GM19452 (cell line): ENCODE measurements around the gene CCDC3.
"Not testable (repeated sequence)": the region's sequence is repeated elsewhere in the genome, so short reads cannot be mapped to it uniquely, and the experiment has no call there.

Experiments
- ATAC-seq: cut with Tn5 transposase; IDR thresholded peaks from one replicate; pipeline ENCODE4 v1.9.1; 2021; ENCODE audit not compliant: unreplicated experiment

CCDC3 gene

DNA sequence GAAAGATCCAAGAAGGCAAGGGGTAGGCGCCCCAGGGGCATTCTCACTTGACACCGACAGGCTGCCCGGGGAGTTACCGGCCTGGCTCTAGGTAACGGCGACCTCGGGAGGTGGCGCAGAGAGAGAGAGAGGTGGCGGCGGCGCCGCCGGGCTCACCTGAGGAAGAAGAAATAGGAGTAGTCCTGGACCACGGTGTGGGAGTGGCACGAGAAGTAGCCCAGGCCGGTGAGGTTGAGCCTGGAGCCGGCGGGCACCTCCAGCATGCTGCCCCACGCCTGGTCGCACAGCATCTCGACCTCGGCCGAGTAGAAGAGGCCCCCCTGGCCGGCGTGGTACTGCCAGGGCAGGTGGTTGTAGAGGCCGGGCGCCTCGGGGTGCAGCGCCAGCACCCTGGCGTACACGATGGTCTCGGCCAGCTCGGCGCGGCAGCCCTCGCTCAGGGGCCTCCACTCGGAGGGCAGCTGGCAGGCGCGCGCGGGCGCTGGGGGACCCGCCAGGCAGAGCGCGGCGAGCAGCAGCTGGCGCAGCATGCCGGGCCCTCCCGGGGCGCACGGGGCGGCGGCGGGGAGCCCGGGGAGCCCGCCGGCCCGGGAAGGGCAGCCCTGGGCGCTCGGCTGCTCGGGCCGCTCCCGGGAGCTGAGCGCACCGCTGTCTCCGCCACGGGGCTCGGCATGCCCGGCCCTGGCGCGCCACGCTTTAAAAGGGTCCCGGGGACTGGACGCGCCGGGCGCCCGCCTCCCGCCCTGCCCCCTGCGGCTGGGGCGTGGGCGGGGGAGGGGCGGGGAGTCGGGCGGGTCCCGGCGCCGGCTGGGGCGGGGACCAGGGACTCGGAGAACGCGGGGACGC lies at the start of gene CCDC3:
Gene CCDC3, minus strand, starts transcription at position 673 of the 846 bp plus-strand sequence. Its CDS starts 143 bp downstream, at position 530.
- ATAC-seq, result no peak

- no peak for ATAC-seq
Observed at GRCh38 chr10:13051126-13051694, 49.7 kb upstream of the CCDC3 start.

GRCh38 chr10:13049774-13050420 lies 48.4 kb upstream of the CCDC3 start:
- ATAC-seq, result no peak

DNA sequence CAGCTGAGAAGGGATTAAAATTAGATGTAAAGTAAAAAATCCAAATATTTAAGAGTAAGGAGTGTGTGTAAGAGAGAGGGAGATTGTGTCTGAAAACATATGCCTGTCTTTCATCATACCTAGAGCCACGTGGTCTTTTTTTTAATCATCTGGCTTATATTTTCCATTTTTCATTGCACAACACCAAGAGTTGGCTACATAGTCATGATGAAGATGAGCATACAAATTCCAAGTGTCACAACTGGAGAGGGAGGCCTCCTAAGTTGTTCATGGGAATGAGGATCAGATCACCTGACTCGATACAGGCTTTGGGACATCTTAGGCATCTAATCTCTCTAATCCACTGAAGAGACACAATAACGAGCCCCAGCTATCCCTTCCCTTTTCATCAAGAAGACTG lies 47.2 kb upstream of the CCDC3 start:
- ATAC-seq, result no peak

DNA sequence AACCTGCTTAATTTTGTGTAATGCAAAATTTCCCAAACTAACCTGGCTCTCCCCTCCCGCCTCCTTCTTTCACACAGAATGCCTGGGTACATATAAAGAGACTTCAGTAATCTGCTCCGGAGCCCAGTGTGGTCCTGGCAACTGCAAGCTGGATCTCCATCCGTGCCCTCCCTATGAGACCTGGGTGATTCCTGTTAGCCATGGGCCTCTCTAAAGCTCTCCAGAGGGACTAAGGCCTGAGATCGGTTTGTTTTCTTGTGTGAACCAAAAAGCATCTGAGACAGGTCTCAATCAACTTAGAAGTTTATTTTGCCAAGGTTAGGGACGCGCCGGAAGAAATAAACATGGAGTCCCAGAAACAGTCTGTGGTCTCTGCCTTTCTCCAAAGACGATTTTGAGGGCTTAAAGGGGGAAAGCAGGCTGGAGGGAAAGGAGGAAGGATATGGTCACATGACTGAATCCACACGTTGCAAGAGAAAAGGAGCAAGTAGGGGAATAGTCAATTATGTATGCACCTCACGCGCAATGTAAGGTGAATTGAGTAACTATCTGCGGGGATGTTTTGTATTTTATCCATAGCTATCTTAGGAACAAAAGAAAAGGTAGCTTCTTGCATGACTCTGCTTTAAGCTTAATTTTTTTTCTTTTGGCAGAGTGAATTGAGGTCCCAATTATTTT lies 46.2 kb upstream of the CCDC3 start:
- no peak for ATAC-seq

DNA sequence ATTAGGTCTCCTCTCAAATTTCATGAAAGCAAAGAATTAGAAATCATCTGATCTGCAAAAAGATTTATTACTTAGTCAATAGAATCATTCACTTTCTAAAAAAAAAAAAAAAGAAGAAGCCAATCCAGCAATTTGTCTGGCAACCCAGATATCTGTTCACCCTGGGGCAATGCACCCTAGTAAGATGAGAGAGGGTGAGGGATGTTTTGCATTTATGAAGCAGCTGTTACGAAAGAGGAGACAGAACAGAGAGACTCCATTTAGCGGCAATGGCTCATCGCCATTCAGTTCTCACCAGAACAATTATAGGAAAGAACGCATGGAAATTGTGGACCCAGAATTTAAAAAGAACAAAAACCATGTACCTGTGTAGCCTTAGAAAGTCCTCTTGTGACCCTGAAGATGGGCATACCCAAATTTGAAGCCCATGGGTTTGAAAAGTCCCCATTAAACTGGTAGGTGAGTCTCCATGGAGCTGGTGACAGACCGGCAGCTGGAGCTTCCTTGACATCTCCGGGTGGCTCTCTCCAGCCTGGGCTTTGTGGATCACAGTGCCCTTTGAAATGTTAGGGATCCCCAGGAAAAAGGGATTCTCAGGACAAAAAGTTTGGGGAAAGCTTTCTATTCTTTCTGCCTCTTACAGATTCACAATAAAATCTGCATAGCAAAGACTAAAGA lies 45.5 kb upstream of the CCDC3 start:
- no peak for ATAC-seq

DNA sequence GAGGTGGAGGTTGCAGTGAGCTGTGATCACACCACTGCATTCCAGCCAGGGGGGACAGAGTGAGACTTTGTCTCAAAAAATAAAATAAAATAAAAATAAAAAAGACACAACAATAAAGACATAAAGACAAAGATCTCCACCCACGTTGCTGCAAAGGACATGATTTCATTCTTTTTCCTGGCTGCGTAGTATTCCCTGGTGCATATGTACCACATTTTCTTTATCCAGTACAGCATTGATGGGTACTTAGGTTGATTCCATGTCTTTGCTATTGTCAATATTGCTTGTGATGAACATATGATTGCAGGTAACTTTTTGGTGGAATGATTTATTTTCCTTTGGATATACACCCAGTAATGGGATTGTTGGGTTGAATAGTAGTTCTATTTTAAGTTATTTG lies 42.0 kb upstream of the CCDC3 start:
- no peak for ATAC-seq

DNA sequence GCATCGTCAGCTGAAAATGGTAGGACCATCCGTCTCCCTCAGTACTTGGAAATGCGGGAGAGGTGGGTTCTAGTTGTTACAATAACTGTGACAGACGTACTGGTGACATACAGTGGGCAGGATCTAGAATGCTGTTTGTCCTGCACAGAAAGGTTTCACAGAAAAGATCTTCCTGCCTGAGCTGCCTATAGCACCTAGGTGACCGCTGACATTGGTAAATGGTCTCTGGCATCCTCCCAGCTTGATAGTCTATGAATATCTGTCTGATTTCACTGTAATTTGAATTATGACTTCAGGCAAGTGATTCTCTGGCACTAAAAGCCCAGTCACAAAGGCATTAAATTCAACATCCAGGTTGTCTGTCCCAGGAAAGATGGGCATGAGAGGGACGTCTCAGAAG lies 38.2 kb upstream of the CCDC3 start:
- no peak for ATAC-seq

DNA sequence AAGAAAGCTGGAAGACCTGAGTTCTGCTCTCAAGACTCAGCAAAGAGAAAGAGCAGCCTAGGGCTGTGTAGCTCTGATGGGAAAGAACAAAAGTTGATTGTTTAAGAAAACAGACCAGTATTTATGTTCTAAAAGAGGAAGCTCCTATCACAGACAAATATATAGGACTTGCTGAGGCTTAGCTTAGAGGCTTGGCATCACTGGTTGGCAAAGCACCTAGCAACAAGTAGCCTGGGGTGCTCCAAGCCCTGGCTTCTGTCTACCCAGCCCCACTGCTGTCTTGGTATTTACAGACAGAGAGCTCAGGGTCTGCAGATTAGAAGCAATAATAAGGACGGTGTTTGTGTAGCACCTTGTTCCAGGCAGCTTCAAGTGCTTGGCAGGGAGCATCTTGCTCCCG lies 36.9 kb upstream of the CCDC3 start:
- no peak for ATAC-seq

- ATAC-seq, result no peak
Observed at GRCh38 chr10:13037832-13038231, 36.3 kb upstream of the CCDC3 start.

DNA sequence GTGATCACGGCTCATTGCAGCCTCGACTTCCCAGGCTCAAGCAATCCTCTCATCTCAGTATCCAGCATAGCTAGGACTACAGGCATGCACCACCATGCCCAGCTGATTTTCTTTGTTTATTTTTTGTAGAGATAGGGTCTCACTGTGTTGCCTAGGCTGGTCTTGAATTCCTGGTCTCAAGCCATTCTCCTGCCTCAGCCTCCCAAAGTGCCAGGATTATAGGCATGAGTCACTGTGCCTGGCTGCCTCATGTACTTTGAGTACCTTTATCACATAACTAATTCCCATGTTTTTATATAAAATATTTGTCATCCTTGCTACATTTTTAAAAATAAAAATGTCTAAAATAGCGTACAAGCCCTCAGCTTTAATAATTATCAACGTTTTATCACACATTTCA lies 35.3 kb upstream of the CCDC3 start:
- ATAC-seq, result no peak

- not testable (repeated sequence) for ATAC-seq
Observed at GRCh38 chr10:13035731-13036130, 34.2 kb upstream of the CCDC3 start.

DNA sequence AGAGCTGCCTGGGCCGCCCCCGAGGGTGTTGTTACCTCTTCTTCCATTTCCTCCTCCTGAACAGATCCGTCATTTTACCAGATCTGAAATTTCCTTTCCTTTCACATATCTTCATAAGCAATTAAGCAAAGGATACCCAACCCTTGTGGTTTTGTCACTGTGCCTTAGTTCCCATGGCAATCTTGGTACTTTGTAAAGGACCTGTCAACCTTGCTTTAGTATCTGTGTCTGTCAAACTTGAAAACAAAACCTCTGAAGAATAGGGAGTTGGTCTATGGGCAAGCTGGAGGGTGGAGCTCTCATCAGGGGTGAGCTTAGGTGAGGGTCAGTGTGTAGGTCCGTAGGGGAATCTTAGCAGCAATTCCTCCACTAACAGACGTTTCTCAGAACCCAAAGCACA lies 25.4 kb upstream of the CCDC3 start:
- no peak for ATAC-seq

- no peak for ATAC-seq
Observed at GRCh38 chr10:13023754-13024153, 22.2 kb upstream of the CCDC3 start.

DNA sequence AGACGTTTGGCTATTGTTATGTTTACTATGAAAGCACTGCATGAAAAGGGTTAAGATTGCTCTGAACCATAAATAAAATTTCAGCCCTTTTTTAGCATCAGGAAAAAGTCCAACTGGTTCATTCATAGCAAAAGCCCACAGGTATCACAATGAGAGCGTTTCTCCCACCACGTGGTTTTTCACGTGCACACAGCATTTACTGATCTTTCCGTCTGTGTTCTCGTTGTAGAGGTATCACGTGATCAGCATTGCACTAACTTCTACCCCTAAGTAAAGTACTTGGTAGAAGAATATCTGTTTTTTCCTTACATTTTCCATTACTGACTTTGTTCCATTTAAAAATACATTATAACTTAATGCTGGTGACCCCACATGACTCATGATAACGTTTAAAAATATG lies 17.8 kb upstream of the CCDC3 start:
- no peak for ATAC-seq

GRCh38 chr10:13018171-13018570 lies 16.7 kb upstream of the CCDC3 start:
- ATAC-seq, result no peak

DNA sequence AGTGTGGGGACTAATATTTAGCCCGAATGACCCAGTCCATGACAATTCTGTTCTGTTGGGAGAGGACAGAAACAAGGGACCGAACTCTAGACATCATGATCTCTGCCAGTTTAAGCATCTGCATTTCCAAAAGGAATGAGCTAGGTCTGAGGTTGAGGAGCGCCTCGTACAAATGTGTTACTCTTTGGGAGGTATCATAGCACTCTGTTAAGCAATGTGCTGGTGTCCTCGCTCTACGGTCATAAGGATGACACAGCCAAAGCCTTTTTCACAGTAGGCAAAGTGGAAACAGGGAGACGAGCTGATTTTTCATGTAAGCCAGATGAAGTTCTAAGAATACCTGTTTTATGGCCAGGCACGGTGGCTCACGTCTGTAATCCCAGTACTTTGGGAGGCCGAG lies 15.4 kb upstream of the CCDC3 start:
- no peak for ATAC-seq

- no peak for ATAC-seq
Observed at GRCh38 chr10:13016426-13016825, 14.9 kb upstream of the CCDC3 start.

- no peak for ATAC-seq
Observed at GRCh38 chr10:13006037-13006436, 4.5 kb upstream of the CCDC3 start.

DNA sequence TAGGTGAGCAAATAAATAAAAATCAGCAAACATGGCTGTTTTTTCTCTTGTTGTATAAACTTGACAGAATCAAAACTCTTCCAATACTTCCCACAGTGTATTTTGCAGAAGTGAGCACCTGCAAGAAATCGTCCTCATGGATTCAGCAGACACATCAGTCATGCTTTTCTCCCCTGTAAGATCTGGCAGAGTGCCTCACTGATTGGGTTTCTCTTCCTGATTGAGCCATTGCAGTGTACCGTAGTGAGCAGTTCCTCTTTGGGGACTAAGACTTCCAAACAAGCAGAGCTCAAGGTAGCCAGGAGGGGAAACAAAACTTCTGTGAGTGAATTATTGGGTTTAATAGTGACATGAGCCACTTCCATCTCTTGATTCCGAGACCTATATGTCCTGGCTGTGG lies 2.2 kb upstream of the CCDC3 start:
- no peak for ATAC-seq

GRCh38 chr10:13003004-13003403 lies 1.5 kb upstream of the CCDC3 start:
- no peak for ATAC-seq
